ENCODE results near the gene NMNAT2.

DNA sequence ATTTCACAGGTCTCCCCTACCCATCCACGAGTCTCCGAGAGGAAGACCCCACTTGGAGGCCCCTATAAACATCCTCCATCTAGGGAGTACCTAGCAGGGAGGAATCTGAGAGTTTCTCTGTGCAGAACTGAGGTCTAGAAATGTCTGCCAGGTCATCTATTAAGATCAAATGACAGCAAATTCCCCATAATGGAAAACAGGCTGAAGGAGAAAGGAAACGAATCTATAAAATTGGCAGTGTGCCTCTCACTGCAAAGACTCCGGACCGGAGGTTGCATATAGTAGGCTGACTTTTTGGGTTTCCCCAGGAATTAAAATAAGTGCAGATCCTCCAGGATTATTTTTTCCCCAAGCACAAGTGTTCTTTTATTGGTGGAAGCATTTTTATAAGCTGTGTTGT is 57.7 kb downstream of the NMNAT2 start:
- TF ChIP-seq, protein P1, sequence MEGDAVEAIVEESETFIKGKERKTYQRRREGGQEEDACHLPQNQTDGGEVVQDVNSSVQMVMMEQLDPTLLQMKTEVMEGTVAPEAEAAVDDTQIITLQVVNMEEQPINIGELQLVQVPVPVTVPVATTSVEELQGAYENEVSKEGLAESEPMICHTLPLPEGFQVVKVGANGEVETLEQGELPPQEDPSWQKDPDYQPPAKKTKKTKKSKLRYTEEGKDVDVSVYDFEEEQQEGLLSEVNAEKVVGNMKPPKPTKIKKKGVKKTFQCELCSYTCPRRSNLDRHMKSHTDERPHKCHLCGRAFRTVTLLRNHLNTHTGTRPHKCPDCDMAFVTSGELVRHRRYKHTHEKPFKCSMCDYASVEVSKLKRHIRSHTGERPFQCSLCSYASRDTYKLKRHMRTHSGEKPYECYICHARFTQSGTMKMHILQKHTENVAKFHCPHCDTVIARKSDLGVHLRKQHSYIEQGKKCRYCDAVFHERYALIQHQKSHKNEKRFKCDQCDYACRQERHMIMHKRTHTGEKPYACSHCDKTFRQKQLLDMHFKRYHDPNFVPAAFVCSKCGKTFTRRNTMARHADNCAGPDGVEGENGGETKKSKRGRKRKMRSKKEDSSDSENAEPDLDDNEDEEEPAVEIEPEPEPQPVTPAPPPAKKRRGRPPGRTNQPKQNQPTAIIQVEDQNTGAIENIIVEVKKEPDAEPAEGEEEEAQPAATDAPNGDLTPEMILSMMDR (IDR thresholded peaks at IDR 0.05 in 2 of 3, conservative IDR thresholded peaks at IDR 0.05 in 1 of 3; ENCODE audit: borderline replicate concordance in 1 of 3, insufficient read depth in 1 of 3, low read depth in 2 of 3, low read length in 2 of 3), result no peak
- no peak for TF ChIP-seq ZNF274 (IDR thresholded peaks at IDR 0.05; ENCODE audit: low read depth, low read length)
- TF ChIP-seq, protein P2, sequence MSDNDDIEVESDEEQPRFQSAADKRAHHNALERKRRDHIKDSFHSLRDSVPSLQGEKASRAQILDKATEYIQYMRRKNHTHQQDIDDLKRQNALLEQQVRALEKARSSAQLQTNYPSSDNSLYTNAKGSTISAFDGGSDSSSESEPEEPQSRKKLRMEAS (IDR thresholded peaks at IDR 0.05), result no peak
- TF ChIP-seq EGR1 (IDR thresholded peaks at IDR 0.05; ENCODE audit: low read depth), result no peak
- no peak for TF ChIP-seq POLR2AphosphoS5 (IDR thresholded peaks at IDR 0.05; ENCODE audit: low read depth, low read length)
- TF ChIP-seq RAD21 (IDR thresholded peaks at IDR 0.05; ENCODE audit: low read depth), result no peak
- no peak for TF ChIP-seq EZH2 (IDR thresholded peaks at IDR 0.05)
- no peak for TF ChIP-seq FOSL1 (IDR thresholded peaks at IDR 0.05; ENCODE audit: low read depth)
- TF ChIP-seq, protein P3, sequence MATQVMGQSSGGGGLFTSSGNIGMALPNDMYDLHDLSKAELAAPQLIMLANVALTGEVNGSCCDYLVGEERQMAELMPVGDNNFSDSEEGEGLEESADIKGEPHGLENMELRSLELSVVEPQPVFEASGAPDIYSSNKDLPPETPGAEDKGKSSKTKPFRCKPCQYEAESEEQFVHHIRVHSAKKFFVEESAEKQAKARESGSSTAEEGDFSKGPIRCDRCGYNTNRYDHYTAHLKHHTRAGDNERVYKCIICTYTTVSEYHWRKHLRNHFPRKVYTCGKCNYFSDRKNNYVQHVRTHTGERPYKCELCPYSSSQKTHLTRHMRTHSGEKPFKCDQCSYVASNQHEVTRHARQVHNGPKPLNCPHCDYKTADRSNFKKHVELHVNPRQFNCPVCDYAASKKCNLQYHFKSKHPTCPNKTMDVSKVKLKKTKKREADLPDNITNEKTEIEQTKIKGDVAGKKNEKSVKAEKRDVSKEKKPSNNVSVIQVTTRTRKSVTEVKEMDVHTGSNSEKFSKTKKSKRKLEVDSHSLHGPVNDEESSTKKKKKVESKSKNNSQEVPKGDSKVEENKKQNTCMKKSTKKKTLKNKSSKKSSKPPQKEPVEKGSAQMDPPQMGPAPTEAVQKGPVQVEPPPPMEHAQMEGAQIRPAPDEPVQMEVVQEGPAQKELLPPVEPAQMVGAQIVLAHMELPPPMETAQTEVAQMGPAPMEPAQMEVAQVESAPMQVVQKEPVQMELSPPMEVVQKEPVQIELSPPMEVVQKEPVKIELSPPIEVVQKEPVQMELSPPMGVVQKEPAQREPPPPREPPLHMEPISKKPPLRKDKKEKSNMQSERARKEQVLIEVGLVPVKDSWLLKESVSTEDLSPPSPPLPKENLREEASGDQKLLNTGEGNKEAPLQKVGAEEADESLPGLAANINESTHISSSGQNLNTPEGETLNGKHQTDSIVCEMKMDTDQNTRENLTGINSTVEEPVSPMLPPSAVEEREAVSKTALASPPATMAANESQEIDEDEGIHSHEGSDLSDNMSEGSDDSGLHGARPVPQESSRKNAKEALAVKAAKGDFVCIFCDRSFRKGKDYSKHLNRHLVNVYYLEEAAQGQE (IDR thresholded peaks at IDR 0.05; ENCODE audit: low read depth), result no peak
- TF ChIP-seq EZH2phosphoT487 (IDR thresholded peaks at IDR 0.05; ENCODE audit: borderline replicate concordance), result no peak
- TF ChIP-seq, protein P4, sequence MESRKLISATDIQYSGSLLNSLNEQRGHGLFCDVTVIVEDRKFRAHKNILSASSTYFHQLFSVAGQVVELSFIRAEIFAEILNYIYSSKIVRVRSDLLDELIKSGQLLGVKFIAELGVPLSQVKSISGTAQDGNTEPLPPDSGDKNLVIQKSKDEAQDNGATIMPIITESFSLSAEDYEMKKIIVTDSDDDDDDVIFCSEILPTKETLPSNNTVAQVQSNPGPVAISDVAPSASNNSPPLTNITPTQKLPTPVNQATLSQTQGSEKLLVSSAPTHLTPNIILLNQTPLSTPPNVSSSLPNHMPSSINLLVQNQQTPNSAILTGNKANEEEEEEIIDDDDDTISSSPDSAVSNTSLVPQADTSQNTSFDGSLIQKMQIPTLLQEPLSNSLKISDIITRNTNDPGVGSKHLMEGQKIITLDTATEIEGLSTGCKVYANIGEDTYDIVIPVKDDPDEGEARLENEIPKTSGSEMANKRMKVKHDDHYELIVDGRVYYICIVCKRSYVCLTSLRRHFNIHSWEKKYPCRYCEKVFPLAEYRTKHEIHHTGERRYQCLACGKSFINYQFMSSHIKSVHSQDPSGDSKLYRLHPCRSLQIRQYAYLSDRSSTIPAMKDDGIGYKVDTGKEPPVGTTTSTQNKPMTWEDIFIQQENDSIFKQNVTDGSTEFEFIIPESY (IDR thresholded peaks at IDR 0.05; ENCODE audit: extremely low read depth, insufficient replicate concordance, low read length), result no peak

Measured in HCT116 (cell line).